IMR-90 (cell line): ENCODE data around the gene RYR2. TPM values are rescaled to one million over a fixed set of nuclear protein-coding genes. Genes with fewer than 3 reads are reported as not detected.

Experiments used
- ATAC-seq: fragments of 200-7000 bp; cut with Tn5 transposase; 2 replicates; pipeline ENCODE4 v1.9.1; 2020; ENCODE audit warnings: low read depth, mild to moderate bottlenecking, moderate library complexity
- BruUV-seq: library from RNA; stranded (reverse); fragments of 400-500 nt; replicated peaks from 2 replicates; lab custom pipeline; 2021; lab: Mats Ljungman, UMichigan
- CTCF ChIA-PET: fragments of 300-600 bp; formaldehyde crosslinking; extraction: SDS; loops from one replicate; lab custom pipeline; 2021; ENCODE audit warnings: antibody characterized with exemption; lab: Yijun Ruan, JAX
- POLR2A ChIA-PET: fragments of 300-600 bp; sonication (Branson Sonifier 250); formaldehyde crosslinking; loops from one replicate; lab custom pipeline; 2022; ENCODE audit warnings: antibody characterized with exemption; ENCODE audit not compliant: unreplicated experiment; lab: Charles Lee
- DNase-seq: peaks from one replicate; pipeline ENCODE4 v3.0.0; 2013
- H2AFZ ChIP-seq: replicated peaks from 2 replicates; pipeline ENCODE3; 2013; ENCODE audit warnings: low read length, mild to moderate bottlenecking; ENCODE audit not compliant: poor library complexity
- H2AK5ac ChIP-seq: 2 replicates; pipeline ENCODE4 v1.6.1; 2013; ENCODE audit warnings: low read depth, low read length, inconsistent platforms
- H2AK9ac ChIP-seq: replicated peaks from 2 replicates; pipeline ENCODE3; 2013; ENCODE audit warnings: mild to moderate bottlenecking, low read depth, low read length, moderate library complexity; ENCODE audit not compliant: poor library complexity
- H2BK120ac ChIP-seq: 2 replicates; pipeline ENCODE4 v1.6.1; 2013; ENCODE audit warnings: low read depth, low read length, inconsistent platforms
- H2BK15ac ChIP-seq: 3 replicates; pipeline ENCODE4 v1.6.1; 2013; ENCODE audit warnings: low read depth, low read length, inconsistent platforms
- H2BK20ac ChIP-seq: 2 replicates; pipeline ENCODE4 v1.6.1; 2013; ENCODE audit warnings: low read depth, mild to moderate bottlenecking, inconsistent platforms, low read length, moderate library complexity
- H2BK5ac ChIP-seq: 2 replicates; pipeline ENCODE4 v1.6.1; 2013; ENCODE audit warnings: mild to moderate bottlenecking, low read depth, low read length, inconsistent platforms; ENCODE audit not compliant: poor library complexity, severe bottlenecking
- H3K14ac ChIP-seq: replicated peaks from 2 replicates; pipeline ENCODE4 v1.6.1; 2013; ENCODE audit warnings: low read depth, low read length, inconsistent platforms
- H3K18ac ChIP-seq: 2 replicates; pipeline ENCODE4 v1.6.1; 2013; ENCODE audit warnings: low read depth, low read length, control low read depth
- H3K23ac ChIP-seq: 2 replicates; pipeline ENCODE4 v1.6.1; 2013; ENCODE audit warnings: low read depth, low read length, inconsistent platforms
- H3K27ac ChIP-seq: 2 replicates; pipeline ENCODE4 v1.5.1; 2013; ENCODE audit warnings: mild to moderate bottlenecking, control low read depth, low read length; ENCODE audit not compliant: insufficient read depth
- H3K27me3 ChIP-seq: 2 replicates; pipeline ENCODE4 v1.6.1; 2013; ENCODE audit warnings: low read length; ENCODE audit not compliant: control insufficient read depth, insufficient read depth
- H3K36me3 ChIP-seq: 2 replicates; pipeline ENCODE4 v1.6.1; 2013; ENCODE audit warnings: low read length, mixed read lengths; ENCODE audit not compliant: control insufficient read depth, insufficient read depth
- H3K4ac ChIP-seq: 2 replicates; pipeline ENCODE4 v1.6.1; 2013; ENCODE audit warnings: low read depth, low read length, inconsistent platforms
- H3K4me1 ChIP-seq: 2 replicates; pipeline ENCODE4 v1.6.1; 2013; ENCODE audit warnings: low read length, mixed read lengths; ENCODE audit not compliant: control insufficient read depth, insufficient read depth
- H3K4me2 ChIP-seq: 2 replicates; pipeline ENCODE4 v1.6.1; 2013; ENCODE audit warnings: low read depth, mild to moderate bottlenecking, control low read depth, low read length, moderate library complexity
- H3K4me3 ChIP-seq: 2 replicates; pipeline ENCODE4 v1.5.1; 2013; ENCODE audit warnings: low read depth, mild to moderate bottlenecking, control low read depth, low read length, moderate library complexity; ENCODE audit not compliant: insufficient read depth
- H3K56ac ChIP-seq: 2 replicates; pipeline ENCODE4 v1.6.1; 2013; ENCODE audit warnings: low read length, inconsistent platforms; ENCODE audit not compliant: insufficient read depth; ENCODE audit errors: extremely low read depth
- H3K79me1 ChIP-seq, 2 experiments: 2 replicates each; pipeline ENCODE4 v1.6.1; 2013; ENCODE audit warnings: low read length in 2 of 2, inconsistent platforms in 1 of 2, low read depth in 1 of 2
- H3K9ac ChIP-seq: 2 replicates; pipeline ENCODE4 v1.6.1; 2013; ENCODE audit warnings: low read depth, low read length, control low read depth
- H3K9me1 ChIP-seq: 2 replicates; pipeline ENCODE4 v1.6.1; 2013; ENCODE audit warnings: low read length, inconsistent platforms; ENCODE audit not compliant: insufficient read depth
- H3K9me3 ChIP-seq: 2 replicates; pipeline ENCODE4 v1.6.1; 2013; ENCODE audit warnings: low read length; ENCODE audit not compliant: control insufficient read depth, insufficient read depth
- H4K20me1 ChIP-seq: 2 replicates; pipeline ENCODE4 v1.6.1; 2013; ENCODE audit warnings: low read length, inconsistent platforms; ENCODE audit not compliant: insufficient read depth
- H4K5ac ChIP-seq: 2 replicates; pipeline ENCODE4 v1.6.1; 2013; ENCODE audit warnings: mild to moderate bottlenecking, low read depth, low read length, control low read depth
- H4K8ac ChIP-seq, 2 experiments: 2 replicates each; pipeline ENCODE4 v1.6.1; 2013; ENCODE audit warnings: low read depth in 2 of 2, low read length in 2 of 2, control low read depth in 1 of 2, inconsistent platforms in 1 of 2
- H4K91ac ChIP-seq: 2 replicates; pipeline ENCODE4 v1.6.1; 2013; ENCODE audit warnings: low read depth, low read length, inconsistent platforms; ENCODE audit not compliant: insufficient read depth
- BHLHE40 ChIP-seq: fragments of 150-350 bp; IDR thresholded peaks from 2 replicates; pipeline ENCODE4 v1.6.1; 2016; ENCODE audit warnings: mild to moderate bottlenecking, low read depth, low read length
- CEBPB ChIP-seq: IDR thresholded peaks from 2 replicates; pipeline ENCODE4 v1.6.1; 2012; ENCODE audit warnings: low read depth, low read length, improper control_type of control experiment
- MAFK ChIP-seq: IDR thresholded peaks from 2 replicates; pipeline ENCODE4 v1.6.1; 2012; ENCODE audit warnings: low read depth, low read length, improper control_type of control experiment
- MAZ ChIP-seq: IDR thresholded peaks from 2 replicates; pipeline ENCODE4 v1.6.1; 2012; ENCODE audit warnings: low read depth, mild to moderate bottlenecking, low read length, improper control_type of control experiment, moderate library complexity, borderline replicate concordance
- NFE2L2 ChIP-seq: fragments of 150-350 bp; IDR thresholded peaks from 2 replicates; pipeline ENCODE4 v1.6.1; 2016; ENCODE audit warnings: low read depth, mild to moderate bottlenecking, low read length
- POLR2A ChIP-seq: IDR thresholded peaks from 2 replicates; pipeline ENCODE4 v1.6.1; 2012; ENCODE audit warnings: mild to moderate bottlenecking, low read depth, low read length
- RAD21 ChIP-seq: IDR thresholded peaks from 2 replicates; pipeline ENCODE4 v1.6.1; 2012; ENCODE audit warnings: low read length, improper control_type of control experiment
- RCOR1 ChIP-seq: IDR thresholded peaks from 2 replicates; pipeline ENCODE4 v1.6.1; 2012; ENCODE audit warnings: mild to moderate bottlenecking, low read length, improper control_type of control experiment; ENCODE audit not compliant: insufficient replicate concordance
- RFX5 ChIP-seq: IDR thresholded peaks from 2 replicates; pipeline ENCODE4 v1.8.0; 2012; ENCODE audit warnings: low read depth, mild to moderate bottlenecking, low read length, moderate library complexity
- SMC3 ChIP-seq: fragments of 150-350 bp; IDR thresholded peaks from 2 replicates; pipeline ENCODE4 v1.6.1; 2016; ENCODE audit warnings: low read depth, mild to moderate bottlenecking, antibody characterized with exemption, low read length, moderate library complexity
- WGBS, 2 experiments: methylation state at CpG; one replicate each; pipeline versions ENCODE4 v1.1.5 to v1.1.7; 2013; ENCODE audit warnings: missing lambda C conversion rate in 2 of 2; ENCODE audit not compliant: insufficient read length in 1 of 2; ENCODE audit errors: extremely low coverage in 2 of 2; 5-methylcytosine and 5-hydroxymethylcytosine counted together
- dilution Hi-C: fragments of 300-500 bp; cut with HindIII; formaldehyde crosslinking; loops from one replicate; pipeline ENCODE4 v1.14.3; 2018; ENCODE audit warnings: low sequenced_read_pairs; ENCODE audit not compliant: unreplicated experiment
- in situ Hi-C: fragments of 300-500 bp; cut with MboI; formaldehyde crosslinking; loops from 3 replicates; pipeline ENCODE4 v1.14.3; 2019; ENCODE audit warnings: low sequenced_read_pairs, inconsistent platforms, mixed read lengths
- intact Hi-C: fragments of 100-400 bp; cut with micrococcal nuclease; formaldehyde crosslinking; loops from 2 replicates; pipeline ENCODE4 v1.10.0; 2022
- polyA plus RNA-seq, 3 experiments: library from polyadenylated mRNA; depleted of rRNA; stranded (reverse); fragments of >200 nt; gene quantifications; 2 replicates each; pipeline ENCODE4 v1.2.3, GENCODE V29; 2012; ENCODE audit warnings: low replicate concordance in 1 of 3
- total RNA-seq: library from RNA; depleted of rRNA; stranded (reverse); fragments of >200 nt; gene quantifications from 2 replicates; pipeline ENCODE4 v1.2.3, GENCODE V29; 2012
- TF ChIP-seq, protein P1 (sequence below): fragments of 150-350 bp; IDR thresholded peaks from 2 replicates; pipeline ENCODE4 v1.6.1; 2016; ENCODE audit warnings: low read depth, mild to moderate bottlenecking, low read length, moderate library complexity, borderline replicate concordance
- TF ChIP-seq, protein P2 (sequence below): fragments of 150-350 bp; IDR thresholded peaks from 2 replicates; pipeline ENCODE4 v1.6.1; 2017; ENCODE audit warnings: mild to moderate bottlenecking, antibody characterized with exemption, low read length, low read depth

Gene RYR2
- total and polyA plus RNA-seq, 2 of the 4 experiments (the other 2 are of a cell fraction) = not detected

- no peak for ATAC-seq
- in situ Hi-C loops = no loop called here
- no peak overlapping the region for H2AK9ac ChIP-seq
Measured at GRCh38 chr1:237528545-237528944, 486.6 kb downstream of the RYR2 start.

More at GRCh38 chr1:237528545-237528944, 486.6 kb downstream of the RYR2 start:
- Histone ChIP-seq H3K4me2 (no peak overlapping the region), H3K9me3 (peaks cover 3% of the 10 kb centered on the region; the same call in 1 of the 2 replicates), H2BK15ac (no peak overlapping the region), H2AFZ (no peak overlapping the region), H3K14ac (no peak overlapping the region), H3K27ac (no peak overlapping the region), H2AK5ac (no peak overlapping the region), H3K4me1 (no peaks in the 10 kb centered on the region), H4K20me1 (no peaks in the 10 kb centered on the region), H4K5ac (no peak overlapping the region), H3K79me1 (no peaks in the 10 kb centered on the region), H3K4ac (no peak overlapping the region), H2BK5ac (no peak overlapping the region), H4K91ac (no peak overlapping the region), H2BK120ac (no peak overlapping the region), H3K4me3 (no peak overlapping the region), H3K23ac (no peak overlapping the region), H3K56ac (no peak overlapping the region), H3K9ac (no peak overlapping the region), H3K36me3 (no peaks in the 10 kb centered on the region), H3K18ac (no peak overlapping the region), H4K8ac (no peak overlapping the region), H2BK20ac (no peak overlapping the region), H3K9me1 (no peaks in the 10 kb centered on the region), H3K27me3 (no peaks in the 10 kb centered on the region)
- CTCF ChIA-PET = no interaction called here
- DNase-seq = no peak
- intact Hi-C loops (no loop called here), dilution Hi-C loops (no loop called here)
- TF ChIP-seq CEBPB = no peak
- no peak for TF ChIP-seq POLR2A
- TF ChIP-seq MAFK = no peak
- TF ChIP-seq NFE2L2 = no peak
- TF ChIP-seq, protein P1, sequence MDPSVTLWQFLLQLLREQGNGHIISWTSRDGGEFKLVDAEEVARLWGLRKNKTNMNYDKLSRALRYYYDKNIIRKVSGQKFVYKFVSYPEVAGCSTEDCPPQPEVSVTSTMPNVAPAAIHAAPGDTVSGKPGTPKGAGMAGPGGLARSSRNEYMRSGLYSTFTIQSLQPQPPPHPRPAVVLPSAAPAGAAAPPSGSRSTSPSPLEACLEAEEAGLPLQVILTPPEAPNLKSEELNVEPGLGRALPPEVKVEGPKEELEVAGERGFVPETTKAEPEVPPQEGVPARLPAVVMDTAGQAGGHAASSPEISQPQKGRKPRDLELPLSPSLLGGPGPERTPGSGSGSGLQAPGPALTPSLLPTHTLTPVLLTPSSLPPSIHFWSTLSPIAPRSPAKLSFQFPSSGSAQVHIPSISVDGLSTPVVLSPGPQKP = no peak
- no peak for TF ChIP-seq BHLHE40
- TF ChIP-seq RAD21 = no peak
- TF ChIP-seq MAZ = no peak
- no peak for TF ChIP-seq RCOR1
- TF ChIP-seq, protein P2, sequence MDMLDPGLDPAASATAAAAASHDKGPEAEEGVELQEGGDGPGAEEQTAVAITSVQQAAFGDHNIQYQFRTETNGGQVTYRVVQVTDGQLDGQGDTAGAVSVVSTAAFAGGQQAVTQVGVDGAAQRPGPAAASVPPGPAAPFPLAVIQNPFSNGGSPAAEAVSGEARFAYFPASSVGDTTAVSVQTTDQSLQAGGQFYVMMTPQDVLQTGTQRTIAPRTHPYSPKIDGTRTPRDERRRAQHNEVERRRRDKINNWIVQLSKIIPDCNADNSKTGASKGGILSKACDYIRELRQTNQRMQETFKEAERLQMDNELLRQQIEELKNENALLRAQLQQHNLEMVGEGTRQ = no peak
- TF ChIP-seq RFX5 = no peak
- no peak for TF ChIP-seq SMC3
- no TSS peak for BruUV-seq
- no CpG with 5 or more reads among the region's 2 CpGs for WGBS, 2 experiments
- POLR2A ChIA-PET = no interaction called here
